HCT116 (cell line): ENCODE results near the gene SIGLEC12. TPM values are rescaled to one million over a fixed set of nuclear protein-coding genes. Genes with fewer than 3 reads are reported as not detected.

Experiments
- ATAC-seq: fragments of 200-7000 bp; cut with Tn5 transposase; 2 replicates; pipeline ENCODE4 v1.9.1; 2020; ENCODE audit warnings: mild to moderate bottlenecking, moderate library complexity
- BruUV-seq: library from RNA; stranded (reverse); fragments of 400-500 nt; replicated peaks from 2 replicates; lab custom pipeline; 2021; lab: Mats Ljungman, UMichigan
- CTCF ChIA-PET: fragments of 300-600 bp; sonication (Branson Sonifier 250); formaldehyde crosslinking; loops from one replicate; lab custom pipeline; 2021; ENCODE audit warnings: antibody characterized with exemption; lab: Charles Lee
- POLR2A ChIA-PET: fragments of 300-600, 350-600 bp; sonication (Branson Sonifier 250); formaldehyde crosslinking; loops from one replicate; lab custom pipeline; 2021; ENCODE audit warnings: antibody characterized with exemption; lab: Charles Lee
- RAD21 ChIA-PET, 2 experiments: fragments of 300-600 bp; sonication (Branson Sonifier 250); formaldehyde crosslinking; loops; one replicate each; lab custom pipeline; 2023; ENCODE audit warnings: low total read pairs in 2 of 2; ENCODE audit not compliant: uncharacterized antibody in 2 of 2, unreplicated experiment in 2 of 2, low non-redundant PET in 1 of 2; lab: Charles Lee
- DNase-seq: peaks from one replicate; pipeline ENCODE4 v3.0.0-alpha.2; 2010; ENCODE audit warnings: low read depth, low spot score
- H2AFZ ChIP-seq: fragments of 200-600 bp; shearing (Covaris generic), sonication (generic); 2 replicates; pipeline ENCODE4 v1.6.1; 2017; ENCODE audit warnings: low read depth, mixed run types, mixed read lengths, antibody characterized with exemption, low read length; ENCODE audit not compliant: poor library complexity, severe bottlenecking
- H3K27ac ChIP-seq: 2 replicates; pipeline ENCODE4 v1.5.1; 2012; ENCODE audit warnings: low read depth, low read length
- H3K27me3 ChIP-seq: fragments of 200-600 bp; sonication (generic); 2 replicates; pipeline ENCODE4 v1.6.1; 2016; ENCODE audit warnings: mixed run types, low read length, mixed read lengths; ENCODE audit not compliant: insufficient read depth
- H3K36me3 ChIP-seq, 2 experiments: fragments of 200-500 bp in 1 of 2; fragments of 200-600 bp in 1 of 2; sonication (Bioruptor generic) in 1 of 2; sonication (generic) in 1 of 2; 2 replicates each; pipeline versions ENCODE4 v1.5.1 to v1.6.1; 2014 to 2016; ENCODE audit warnings: low read length in 2 of 2, inconsistent platforms in 1 of 2, mixed read lengths in 1 of 2, mixed run types in 1 of 2; ENCODE audit not compliant: insufficient read depth in 2 of 2, control insufficient read depth in 1 of 2
- H3K4me1 ChIP-seq, 2 experiments: fragments of 200-600 bp in 1 of 2; sonication (generic) in 1 of 2; 2 replicates each; pipeline versions ENCODE4 v1.5.1 to v1.6.1; 2012 to 2017; ENCODE audit warnings: low read length in 2 of 2, inconsistent platforms in 1 of 2, mild to moderate bottlenecking in 1 of 2, mixed read lengths in 1 of 2, mixed run types in 1 of 2, moderate library complexity in 1 of 2; ENCODE audit not compliant: insufficient read depth in 2 of 2, control insufficient read depth in 1 of 2
- H3K4me2 ChIP-seq: fragments of 200-600 bp; sonication (generic); 2 replicates; pipeline ENCODE4 v1.6.1; 2017; ENCODE audit warnings: mixed run types, low read length, mixed read lengths
- H3K4me3 ChIP-seq, 2 experiments: fragments of 200-600 bp in 1 of 2; sonication (generic) in 1 of 2; replicated peaks in 1 of 2; 2 replicates each; pipeline ENCODE4 v1.5.1; 2011 to 2016; ENCODE audit warnings: low read length in 2 of 2, control low read depth in 1 of 2, low read depth in 1 of 2, mild to moderate bottlenecking in 1 of 2, mixed read lengths in 1 of 2, mixed run types in 1 of 2
- H3K79me2 ChIP-seq: fragments of 200-600 bp; sonication (generic); 2 replicates; pipeline ENCODE4 v1.6.1; 2017; ENCODE audit warnings: mild to moderate bottlenecking, mixed run types, low read length, moderate library complexity, mixed read lengths; ENCODE audit not compliant: insufficient read depth
- H3K9ac ChIP-seq: fragments of 200-600 bp; sonication (generic); 2 replicates; pipeline ENCODE4 v1.6.1; 2016; ENCODE audit warnings: low read length, mixed read lengths
- H3K9me2 ChIP-seq: fragments of 200-600 bp; sonication (generic), shearing (Covaris generic); 2 replicates; pipeline ENCODE4 v1.6.1; 2017; ENCODE audit warnings: mixed run types, mild to moderate bottlenecking, moderate library complexity; ENCODE audit not compliant: insufficient read depth
- H3K9me3 ChIP-seq, 2 experiments: fragments of 200-500 bp in 1 of 2; fragments of 200-600 bp in 1 of 2; sonication (Bioruptor generic) in 1 of 2; sonication (generic) in 1 of 2; 2 replicates each; pipeline ENCODE4 v1.6.1; 2014 to 2017; ENCODE audit warnings: low read length in 2 of 2, mixed read lengths in 2 of 2, inconsistent platforms in 1 of 2, low read depth in 1 of 2, mild to moderate bottlenecking in 1 of 2, mixed run types in 1 of 2, moderate library complexity in 1 of 2; ENCODE audit not compliant: control insufficient read depth in 1 of 2, insufficient read depth in 1 of 2
- H4K20me1 ChIP-seq: fragments of 200-600 bp; sonication (generic), shearing (Covaris generic); 2 replicates; pipeline ENCODE4 v1.6.1; 2017; ENCODE audit warnings: mixed run types, mild to moderate bottlenecking, moderate library complexity; ENCODE audit not compliant: insufficient read depth
- CBX3 ChIP-seq: IDR thresholded peaks from 2 replicates; pipeline ENCODE4 v1.6.1; 2012; ENCODE audit warnings: low read depth
- CTCF ChIP-seq, 3 experiments: fragments of 200-600 bp in 1 of 3; sonication (generic) in 1 of 3; IDR thresholded peaks in 2 of 3; conservative IDR thresholded peaks in 1 of 3; 2 replicates each; pipeline ENCODE4 v1.5.1; 2012 to 2017; ENCODE audit warnings: low read depth in 2 of 3, low read length in 2 of 3, antibody characterized with exemption in 1 of 3, borderline replicate concordance in 1 of 3, control low read depth in 1 of 3, mild to moderate bottlenecking in 1 of 3, mixed read lengths in 1 of 3, mixed run types in 1 of 3, moderate library complexity in 1 of 3; ENCODE audit not compliant: insufficient read depth in 1 of 3
- EGR1 ChIP-seq: IDR thresholded peaks from 2 replicates; pipeline ENCODE4 v1.6.1; 2012; ENCODE audit warnings: low read depth
- ELF1 ChIP-seq: IDR thresholded peaks from 2 replicates; pipeline ENCODE4 v1.6.1; 2012; ENCODE audit warnings: low read depth, borderline replicate concordance
- EZH2 ChIP-seq: fragments of 200-600 bp; sonication (generic); IDR thresholded peaks from 2 replicates; pipeline ENCODE4 v1.6.1; 2017; ENCODE audit warnings: antibody characterized with exemption, mixed run types
- EZH2phosphoT487 ChIP-seq: fragments of 200-600 bp; IDR thresholded peaks from 2 replicates; pipeline ENCODE4 v1.6.1; 2018; ENCODE audit warnings: antibody characterized with exemption, borderline replicate concordance
- FOSL1 ChIP-seq: IDR thresholded peaks from 2 replicates; pipeline ENCODE4 v1.6.1; 2012; ENCODE audit warnings: low read depth
- JUND ChIP-seq: IDR thresholded peaks from 2 replicates; pipeline ENCODE4 v1.6.1; 2012
- POLR2A ChIP-seq: IDR thresholded peaks from 2 replicates; pipeline ENCODE4 v1.7.0; 2011; ENCODE audit warnings: borderline replicate concordance; ENCODE audit not compliant: insufficient read depth, insufficient read length; ENCODE audit errors: extremely low read depth
- POLR2AphosphoS5 ChIP-seq: IDR thresholded peaks from 2 replicates; pipeline ENCODE4 v1.6.1; 2011; ENCODE audit warnings: mild to moderate bottlenecking, low read depth, low read length, moderate library complexity
- RAD21 ChIP-seq: IDR thresholded peaks from 2 replicates; pipeline ENCODE4 v1.6.1; 2012; ENCODE audit warnings: low read depth, mild to moderate bottlenecking
- REST ChIP-seq: IDR thresholded peaks from 2 replicates; pipeline ENCODE4 v1.6.1; 2012; ENCODE audit warnings: low read depth
- SIN3A ChIP-seq: IDR thresholded peaks from 2 replicates; pipeline ENCODE4 v1.6.1; 2012; ENCODE audit warnings: low read depth
- SP1 ChIP-seq: IDR thresholded peaks from 2 replicates; pipeline ENCODE4 v1.6.1; 2012; ENCODE audit warnings: low read depth
- SRF ChIP-seq: IDR thresholded peaks from 2 replicates; pipeline ENCODE4 v1.6.1; 2012; ENCODE audit warnings: low read depth
- TCF7L2 ChIP-seq: IDR thresholded peaks from 2 replicates; pipeline ENCODE4 v1.7.0; 2011; ENCODE audit warnings: borderline replicate concordance, inconsistent platforms; ENCODE audit not compliant: insufficient read depth, insufficient read length; ENCODE audit errors: extremely low read depth
- ZBTB33 ChIP-seq: IDR thresholded peaks from 2 replicates; pipeline ENCODE4 v1.6.1; 2011; ENCODE audit warnings: mild to moderate bottlenecking, low read length, moderate library complexity; ENCODE audit not compliant: insufficient replicate concordance; ENCODE audit errors: extremely low read depth
- ZFX ChIP-seq: fragments of 450-650 bp; IDR thresholded peaks from 2 replicates; pipeline ENCODE4 v1.6.1; 2017
- ZNF274 ChIP-seq: fragments of 200-500 bp; sonication (Bioruptor generic); IDR thresholded peaks from 2 replicates; pipeline ENCODE4 v1.6.1; 2014; ENCODE audit warnings: mild to moderate bottlenecking, low read depth, low read length, inconsistent platforms
- intact Hi-C: fragments of 100-400 bp; cut with micrococcal nuclease; formaldehyde crosslinking; loops from 2 replicates; pipeline ENCODE4 v1.10.0; 2022
- total RNA-seq: library from RNA; stranded (reverse); gene quantifications from one replicate; pipeline ENCODE4 v1.2.1, GENCODE V29; 2021; ENCODE audit not compliant: unreplicated experiment
- TF ChIP-seq, protein P1 (sequence below): IDR thresholded peaks from 2 replicates; pipeline ENCODE4 v1.6.1; 2012

Gene SIGLEC12
- total RNA-seq, 1 experiment from 2014 or later, result not detected

- BruUV-seq, result no TSS peak
- Histone ChIP-seq H3K4me3 (no peak overlapping the region), H3K9me3 (no peaks in the 10 kb centered on the region), H3K4me1 (peaks cover 4 to 13% of the 10 kb centered on the region in 2 experiments; a peak in 2 of 4 replicates), H2AFZ (no peak overlapping the region), H3K4me2 (no peak overlapping the region), H3K9me2 (no peaks in the 10 kb centered on the region), H3K36me3 (no peaks in the 10 kb centered on the region), H3K27me3 (peaks cover 3% of the 10 kb centered on the region; the same call in 1 of the 2 replicates), H3K27ac (no peak overlapping the region), H3K9ac (no peak overlapping the region), H3K79me2 (no peaks in the 10 kb centered on the region), H4K20me1 (no peaks in the 10 kb centered on the region)
- ATAC-seq (no peak), DNase-seq (no peak)
- ChIA-PET POLR2A (no interaction called here), RAD21 (no interaction called here), CTCF (interaction anchor here (1.1 to 5.3 kb wide), 2 partner anchors 181 to 185 kb away, joined by 3 to 35 read pairs; no protein-coding TSS in a partner anchor)
- no peak for TF ChIP-seq CTCF (IDR thresholded peaks at IDR 0.05 in 2 of 3, conservative IDR thresholded peaks at IDR 0.05 in 1 of 3; ENCODE audit: borderline replicate concordance in 1 of 3, insufficient read depth in 1 of 3, low read depth in 2 of 3, low read length in 2 of 3)
- TF ChIP-seq RAD21, result no peak
- no peak for TF ChIP-seq EGR1
- TF ChIP-seq ZNF274, result no peak
- no peak for TF ChIP-seq CBX3
- TF ChIP-seq SP1, result no peak
- no peak for TF ChIP-seq SIN3A
- TF ChIP-seq FOSL1, result no peak
- TF ChIP-seq POLR2A, result no peak
- TF ChIP-seq ZBTB33, result no peak
- no peak for TF ChIP-seq ELF1
- no peak for TF ChIP-seq SRF
- TF ChIP-seq TCF7L2, result no peak
- TF ChIP-seq POLR2AphosphoS5, result no peak
- TF ChIP-seq, protein P1, sequence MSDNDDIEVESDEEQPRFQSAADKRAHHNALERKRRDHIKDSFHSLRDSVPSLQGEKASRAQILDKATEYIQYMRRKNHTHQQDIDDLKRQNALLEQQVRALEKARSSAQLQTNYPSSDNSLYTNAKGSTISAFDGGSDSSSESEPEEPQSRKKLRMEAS, result no peak
- no peak for TF ChIP-seq ZFX
- TF ChIP-seq EZH2phosphoT487, result no peak
- TF ChIP-seq EZH2, result no peak
- no peak for TF ChIP-seq JUND
- TF ChIP-seq REST, result no peak
- intact Hi-C loops, result no loop called here
These were observed 25.4 kb downstream of the SIGLEC12 start for GRCh38 chr19:51476164-51476563.
